Inflammatory macrophage treated with lipopolysaccharide for 4 hours (primary cell): Measurements from ENCODE around the gene ART1.
A peak's percentile ranks its signal among the peaks of the same experiment; 100 is the strongest.
"Not testable (repeated sequence)": the region's sequence is repeated elsewhere in the genome, so short reads cannot be mapped to it uniquely, and the experiment has no call there.

Source experiments
- DNase-seq: peaks from one replicate; pipeline ENCODE4 v3.0.0-alpha.2; 2020

Gene ART1

DNA sequence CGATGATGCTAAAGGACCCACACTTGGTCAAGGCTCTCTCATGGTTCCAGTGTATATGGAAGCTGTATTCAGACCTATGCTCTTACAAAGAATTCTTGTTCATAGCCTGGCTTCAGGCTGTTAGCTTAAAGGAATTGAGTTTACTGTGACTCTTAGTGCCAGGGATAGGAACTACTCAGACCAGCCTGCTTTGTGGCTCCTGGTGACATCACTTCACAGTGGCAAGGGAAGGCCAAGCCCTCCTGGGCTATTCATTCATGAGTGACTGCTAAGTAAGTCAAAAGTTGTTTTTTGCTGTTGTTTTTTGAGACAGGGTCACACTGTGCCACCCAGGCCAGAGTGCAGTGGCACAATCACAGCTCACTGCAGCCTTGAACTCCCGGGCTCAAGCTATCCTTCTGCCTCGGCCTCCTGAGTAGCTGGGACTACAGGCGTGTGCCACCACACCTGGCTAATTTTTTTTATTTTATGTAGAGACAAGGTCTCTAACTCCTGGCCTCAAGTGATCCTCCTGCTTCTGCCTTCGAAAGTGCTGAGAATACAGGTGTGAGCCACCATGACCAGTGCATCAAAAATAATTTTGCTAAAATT lies 12.8 kb upstream of the ART1 start:
- DNase-seq: no peak

DNA sequence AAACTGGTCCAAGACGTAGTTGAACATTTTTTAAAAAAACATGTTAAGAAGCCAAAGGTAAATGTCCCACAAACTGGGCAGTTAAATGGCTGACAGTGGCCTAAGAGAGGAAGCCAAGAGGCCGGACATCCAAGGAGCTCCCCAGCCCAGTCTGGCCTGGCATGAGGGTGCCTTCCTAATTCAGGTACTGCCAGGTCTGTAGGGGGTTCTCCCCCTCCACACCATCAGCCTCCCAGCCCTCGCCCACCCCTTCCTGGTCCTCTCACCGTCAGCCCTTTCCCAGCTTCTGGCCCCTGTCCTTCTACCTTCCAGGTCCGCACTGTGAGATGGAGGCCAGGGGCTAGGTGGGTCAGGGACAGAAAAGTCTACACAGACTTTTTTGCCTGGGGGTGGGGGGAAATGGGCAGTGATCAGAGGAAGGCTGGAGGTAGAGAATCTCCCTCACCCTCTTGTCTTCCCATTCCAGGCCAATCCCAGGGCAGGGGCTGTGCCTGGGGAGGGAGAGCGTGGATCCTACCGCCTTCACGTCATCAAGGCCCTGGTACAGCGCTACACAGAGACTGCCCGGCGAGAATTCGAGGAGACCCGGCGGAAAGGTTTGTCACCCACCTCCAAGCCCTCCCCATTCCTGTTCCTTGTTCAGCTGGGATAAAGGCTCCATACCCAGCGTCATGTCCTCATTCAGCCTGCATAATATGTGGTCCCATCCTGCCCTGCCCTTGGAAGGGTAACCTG lies 9.1 kb upstream of the ART1 start:
- DNase-seq: no peak

DNA sequence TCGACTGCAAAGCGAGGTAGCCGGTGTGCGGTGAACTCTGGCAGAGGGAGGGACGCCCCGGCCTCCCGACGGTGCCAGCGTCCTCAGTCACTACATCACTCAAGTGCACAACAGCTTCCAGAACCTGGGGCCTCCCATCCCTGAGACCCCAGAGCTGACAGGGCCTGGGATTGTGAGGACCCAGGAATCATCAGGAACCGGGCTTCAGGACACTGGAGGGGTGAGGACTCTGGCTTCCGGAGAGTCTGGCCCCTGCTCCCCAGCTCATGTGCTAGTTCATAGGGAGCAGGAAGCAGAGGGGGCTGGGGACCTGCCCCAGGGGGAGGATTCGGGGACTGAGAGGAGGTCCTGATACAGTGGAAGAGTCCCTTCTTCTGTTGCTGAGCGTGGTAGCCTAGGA lies 7.7 kb upstream of the ART1 start:
- no peak for DNase-seq

DNA sequence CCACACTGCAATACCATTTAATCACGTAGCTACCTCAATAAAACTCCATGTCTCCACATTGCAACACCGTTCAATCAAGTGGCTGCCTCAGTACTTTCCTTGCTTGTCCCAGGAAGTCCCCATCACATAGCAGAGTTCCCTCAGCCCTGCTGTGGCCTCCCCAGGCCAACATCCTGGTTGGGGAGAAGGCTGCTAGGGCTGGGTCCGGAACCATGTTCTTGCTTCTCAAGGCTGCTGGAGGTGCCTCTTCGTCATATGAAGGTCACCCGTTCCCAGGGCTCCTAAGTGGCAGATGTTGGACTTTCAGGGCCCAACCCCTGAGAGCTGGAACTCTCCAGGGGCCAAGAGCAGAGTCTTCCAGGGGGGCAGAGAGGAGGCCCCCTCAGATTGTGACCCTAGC lies 6.4 kb upstream of the ART1 start:
- DNase-seq: no peak

DNA sequence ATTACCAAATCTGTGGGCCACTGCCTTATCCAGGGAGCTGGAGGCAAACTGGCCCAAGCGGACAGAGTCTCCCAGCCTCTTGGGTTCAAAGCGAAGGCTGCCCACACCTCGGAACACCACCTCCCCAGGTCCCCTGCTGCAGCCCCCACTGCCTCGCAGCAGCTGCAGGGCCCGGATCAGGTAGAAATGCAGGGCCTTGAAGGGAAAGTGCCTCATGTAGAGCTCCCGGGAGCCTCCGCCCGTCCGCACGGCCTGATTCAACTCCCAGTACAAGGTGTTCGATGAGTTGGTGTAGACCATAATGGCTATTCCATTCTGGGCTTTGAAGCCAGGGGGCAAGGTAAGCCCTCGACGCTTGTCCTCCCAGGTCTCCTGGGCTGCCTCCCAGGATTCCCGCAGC lies 5.1 kb upstream of the ART1 start:
- DNase-seq: no peak

DNA sequence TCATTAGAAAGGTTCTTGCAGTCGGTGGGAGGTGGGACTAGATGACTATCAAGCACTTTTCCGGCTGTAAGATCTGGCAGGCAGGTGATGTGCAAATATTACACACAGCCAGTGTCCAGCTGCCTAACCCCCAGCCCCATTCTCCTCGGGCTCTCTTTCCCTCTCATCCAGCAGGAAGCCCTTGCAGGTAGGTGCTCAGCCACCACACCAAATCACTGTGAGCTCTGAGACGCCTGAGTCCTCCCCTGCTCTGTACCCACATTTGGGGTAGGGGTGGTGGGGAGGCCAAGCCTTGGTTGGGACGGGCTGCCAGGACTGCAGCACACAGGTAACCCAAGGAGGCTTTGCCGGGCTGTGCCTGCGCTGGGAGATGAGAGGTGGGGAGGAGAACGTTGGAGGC lies 3.7 kb upstream of the ART1 start:
- no peak for DNase-seq

DNA sequence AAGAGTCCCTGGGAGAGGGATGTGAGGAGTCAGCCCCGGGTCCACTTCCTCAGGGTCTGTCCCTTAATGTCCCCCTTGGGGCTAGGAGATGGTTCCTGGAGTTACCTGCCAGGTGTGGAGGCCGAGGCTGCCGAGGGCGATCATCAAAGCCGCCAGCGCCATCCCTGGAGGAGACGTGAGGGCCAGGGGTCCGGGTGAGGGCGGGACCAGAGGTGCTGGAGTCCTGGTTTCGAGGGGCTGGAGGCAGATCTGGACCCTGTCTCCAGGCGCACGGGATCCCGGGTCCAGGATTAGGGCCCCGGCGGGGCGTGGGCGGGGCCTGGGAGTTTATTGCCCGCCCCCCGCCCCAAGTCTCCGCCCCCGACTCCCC lies 3.2 kb upstream of the ART1 start, which contains the start of gene ART5:
ART5 (minus strand) TSS at position 292 of the 370 bp plus-strand sequence; CDS start at position 162, 130 bp downstream.
- DNase-seq: no peak

DNA sequence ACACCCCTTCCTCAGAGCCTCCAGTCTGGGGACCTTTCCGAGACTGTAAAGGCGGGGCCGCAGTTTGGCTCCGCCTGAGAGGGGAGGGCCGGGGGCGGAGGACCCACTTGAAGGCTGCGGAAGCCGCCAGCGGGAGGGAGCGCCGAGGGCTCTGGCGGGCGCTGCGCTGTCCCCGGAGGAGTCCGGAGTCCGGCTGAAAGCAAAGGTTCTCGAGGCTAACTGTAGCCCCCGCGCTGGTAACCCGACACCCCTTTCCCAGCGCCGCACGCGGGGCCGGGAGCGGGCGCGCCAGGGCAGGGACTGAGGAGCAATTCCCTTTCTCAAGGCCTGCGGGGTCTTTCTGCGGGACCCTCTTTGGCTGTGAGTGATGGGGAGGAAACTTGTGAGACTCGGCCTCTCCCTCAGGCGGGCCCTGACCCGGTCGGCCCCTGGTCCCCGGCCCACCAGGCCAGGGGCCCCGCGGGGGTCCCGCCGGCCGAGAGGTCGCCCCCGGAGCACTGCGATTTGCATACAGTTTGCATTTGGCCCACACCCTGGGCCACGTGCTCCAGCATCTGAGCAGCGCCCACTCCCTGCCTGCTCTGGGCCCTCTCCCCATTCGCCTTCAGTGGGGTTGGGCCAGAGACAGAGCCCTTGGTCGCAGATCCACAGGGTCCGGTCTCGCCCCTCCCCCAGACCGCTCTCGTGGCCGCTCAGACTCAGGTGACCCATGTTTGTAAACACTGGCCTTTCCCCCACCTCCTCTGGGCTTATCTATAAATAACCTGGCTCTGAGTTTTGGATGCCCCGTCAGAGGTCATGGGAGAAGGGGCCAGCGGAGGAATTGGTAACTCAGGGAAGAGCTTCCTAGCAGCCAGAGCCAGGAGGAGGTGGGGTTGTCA lies 2.6 kb upstream of the ART1 start:
- DNase-seq: peak; percentile 55

DNA sequence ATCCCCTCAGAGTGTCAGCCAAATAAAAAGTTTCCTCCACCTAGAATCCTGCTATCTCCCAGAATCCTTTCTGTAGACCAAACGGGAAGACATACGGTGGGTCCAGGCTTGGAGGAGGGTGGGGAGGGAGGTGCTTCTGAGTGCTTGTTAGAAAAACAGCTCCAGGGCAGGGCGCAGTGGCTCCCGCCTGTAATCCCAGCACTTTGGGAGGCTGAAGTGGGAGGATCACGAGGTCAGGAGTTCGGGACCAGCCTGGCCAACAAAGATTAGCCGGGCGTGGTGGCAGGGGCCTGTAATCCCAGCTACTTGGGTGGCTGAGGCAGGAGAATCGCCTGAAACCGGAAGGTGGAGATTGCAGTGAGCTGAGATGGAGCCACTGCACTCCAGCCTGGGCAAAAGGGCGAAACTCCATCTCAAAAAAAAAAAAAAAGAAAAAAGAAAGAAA lies 1.8 kb upstream of the ART1 start:
- not testable (repeated sequence) for DNase-seq

DNA sequence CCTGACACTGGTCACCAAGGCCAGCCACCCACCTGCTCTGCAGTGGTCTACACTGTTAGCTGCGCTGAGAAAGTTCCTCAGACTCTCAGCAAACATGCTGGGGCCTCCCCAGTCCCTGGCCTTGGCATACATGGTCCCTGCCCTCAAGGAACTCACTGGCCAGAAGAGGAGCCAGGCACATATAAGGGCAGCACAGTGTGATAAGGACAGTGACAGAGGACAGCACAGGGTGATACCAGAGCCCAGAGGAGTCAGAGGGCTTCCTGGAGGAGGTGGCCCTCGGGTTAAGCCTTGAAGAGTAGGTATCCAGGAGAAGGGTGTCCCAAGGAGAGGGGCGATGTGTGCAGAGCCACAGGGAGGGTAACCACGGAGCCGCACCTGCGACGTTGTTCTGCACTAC lies 624 bp downstream of the ART1 start:
- no peak for DNase-seq

DNA sequence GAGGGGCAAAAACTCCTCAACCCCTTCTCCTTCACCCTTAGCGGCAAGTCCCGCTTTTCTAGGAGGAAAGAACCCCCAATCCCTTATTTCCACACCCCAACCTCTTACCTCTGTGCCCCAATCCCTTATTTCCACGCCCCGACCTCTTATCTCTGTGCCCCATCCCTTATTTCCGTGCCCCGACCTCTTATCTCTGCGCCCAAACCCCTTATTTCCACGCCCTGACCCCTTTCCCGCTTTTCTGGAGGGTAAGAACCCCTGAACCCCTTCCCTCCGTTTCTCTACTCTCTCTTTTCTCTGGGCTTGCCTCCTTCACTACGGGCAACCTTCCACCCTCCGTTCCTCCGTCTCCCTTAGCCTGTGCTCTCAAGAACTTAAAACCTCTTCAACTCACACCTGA lies 3.9 kb downstream of the ART1 start:
- DNase-seq: not testable (repeated sequence)

DNA sequence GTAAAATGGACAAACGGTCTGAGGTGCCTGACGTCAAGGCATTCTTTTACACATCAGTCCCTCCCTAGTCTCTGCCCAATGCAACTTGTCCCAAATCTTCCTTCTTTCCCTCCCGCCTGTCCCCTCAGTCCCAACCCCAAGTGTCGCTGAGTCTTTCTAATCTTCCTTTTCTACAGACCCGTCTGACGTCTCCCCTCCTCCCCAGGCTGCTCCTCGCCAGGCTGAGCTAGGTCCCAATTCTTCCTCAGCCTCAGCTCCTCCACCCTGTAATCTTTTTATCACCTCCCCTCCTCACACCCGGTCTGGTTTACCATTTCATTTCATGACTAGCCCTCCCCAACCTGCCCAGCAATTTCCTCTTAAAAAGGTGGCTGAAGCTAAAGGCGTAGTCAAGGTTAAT lies 4.4 kb downstream of the ART1 start:
- not testable (repeated sequence) for DNase-seq

DNA sequence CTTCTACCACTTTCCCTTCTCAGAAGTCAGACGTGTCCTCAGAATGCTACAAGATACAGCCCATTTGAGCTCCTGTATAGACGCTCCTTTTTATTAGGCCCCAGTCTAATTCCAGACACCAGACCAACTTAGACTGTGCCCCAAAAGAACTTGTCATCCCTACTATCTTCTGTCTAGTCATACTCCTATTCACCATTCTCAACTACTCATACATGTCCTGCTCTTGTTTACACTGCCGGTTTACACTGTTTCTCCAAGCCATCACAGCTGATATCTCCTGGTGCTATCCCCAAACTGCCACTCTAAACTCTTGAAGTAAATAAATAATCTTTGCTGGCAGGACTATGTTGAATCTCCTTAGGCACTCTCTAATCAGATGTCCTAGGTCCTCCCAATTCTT lies 7.6 kb downstream of the ART1 start:
- DNase-seq: not testable (repeated sequence)

DNA sequence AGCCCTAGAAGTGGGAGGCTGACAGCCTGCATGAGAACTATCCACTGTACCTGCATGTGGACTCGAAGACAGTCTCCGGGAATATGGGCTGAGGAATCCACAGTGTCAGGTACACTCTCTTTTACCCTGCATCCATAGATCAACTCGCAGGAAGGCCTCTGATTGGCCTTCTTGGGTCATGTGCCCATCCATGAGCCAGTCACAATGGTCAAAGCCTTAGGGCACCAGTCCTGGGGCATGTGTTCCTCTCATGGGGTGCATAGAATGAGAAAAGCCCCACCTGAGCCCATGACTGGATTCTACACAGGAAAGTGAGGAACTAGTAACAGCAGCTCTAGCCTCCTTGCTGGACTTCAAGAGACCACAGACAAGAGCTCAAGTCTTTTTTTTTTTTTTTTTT lies 10.6 kb downstream of the ART1 start:
- no peak for DNase-seq

DNA sequence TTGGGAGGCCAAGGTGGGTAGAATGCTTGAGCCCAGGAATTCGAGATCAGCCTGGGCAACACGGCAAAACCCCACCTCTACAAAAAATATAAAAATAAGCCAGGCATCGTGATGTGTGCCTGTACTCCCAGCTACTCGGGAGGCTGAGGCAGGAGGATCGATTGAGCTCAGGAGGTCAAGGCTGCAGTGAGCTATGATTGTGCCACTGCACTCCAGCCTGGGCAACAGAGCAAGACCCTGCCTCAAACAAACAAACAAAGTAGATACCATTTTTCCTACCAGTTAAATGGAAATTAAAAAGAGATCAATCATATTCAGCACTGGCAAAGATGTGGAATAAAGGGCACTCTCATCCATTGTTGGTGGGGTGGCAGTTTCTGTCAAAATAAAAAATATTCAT lies 12.4 kb downstream of the ART1 start:
- DNase-seq: not testable (repeated sequence)

DNA sequence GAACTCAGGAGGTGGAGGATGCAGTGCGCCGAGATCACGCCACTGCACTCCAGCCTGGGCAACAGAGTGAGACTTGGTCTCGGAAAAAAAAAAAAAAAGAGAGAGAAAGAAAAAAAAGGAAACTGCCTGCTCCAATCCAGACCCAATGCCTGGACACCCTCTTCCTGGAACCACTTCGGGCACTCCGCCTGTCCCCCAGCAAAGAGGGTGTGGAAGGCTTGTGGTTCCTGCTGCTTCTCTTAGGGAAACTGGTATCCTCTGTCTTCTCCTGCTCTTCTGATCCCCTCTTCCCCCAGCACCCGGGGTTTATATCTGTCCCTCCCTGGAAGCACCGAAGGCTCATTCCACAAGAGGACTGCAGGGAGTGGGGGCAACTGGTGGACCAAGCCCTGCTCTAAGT lies 13.3 kb downstream of the ART1 start:
- no peak for DNase-seq

DNA sequence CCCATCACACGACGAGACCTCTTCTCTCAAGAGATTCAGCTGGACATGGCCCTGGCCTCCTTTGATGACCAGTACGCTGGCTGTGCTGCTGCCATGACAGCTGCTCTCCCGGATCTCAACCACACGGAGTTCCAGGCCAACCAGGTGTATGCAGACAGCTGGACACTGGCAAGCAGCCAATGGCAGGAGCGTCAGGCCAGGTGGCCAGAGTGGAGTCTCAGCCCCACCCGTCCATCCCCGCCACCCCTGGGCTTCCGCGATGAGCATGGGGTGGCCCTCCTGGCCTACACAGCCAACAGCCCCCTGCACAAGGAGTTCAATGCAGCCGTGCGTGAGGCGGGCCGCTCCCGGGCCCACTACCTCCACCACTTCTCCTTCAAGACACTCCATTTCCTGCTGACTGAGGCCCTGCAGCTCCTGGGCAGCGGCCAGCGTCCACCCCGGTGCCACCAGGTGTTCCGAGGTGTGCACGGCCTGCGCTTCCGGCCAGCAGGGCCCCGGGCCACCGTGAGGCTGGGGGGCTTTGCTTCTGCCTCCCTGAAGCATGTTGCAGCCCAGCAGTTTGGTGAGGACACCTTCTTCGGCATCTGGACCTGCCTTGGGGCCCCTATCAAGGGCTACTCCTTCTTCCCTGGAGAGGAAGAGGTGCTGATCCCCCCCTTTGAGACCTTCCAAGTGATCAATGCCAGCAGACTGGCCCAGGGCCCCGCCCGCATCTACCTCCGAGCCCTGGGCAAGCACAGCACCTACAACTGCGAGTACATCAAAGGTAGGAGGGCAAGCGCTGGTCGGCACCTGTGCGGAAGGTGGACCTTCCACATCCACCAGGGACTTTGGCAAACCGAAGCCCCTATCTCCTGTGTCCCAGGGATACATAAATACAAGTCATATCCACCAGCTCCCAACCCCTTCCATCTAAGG lies 14.9 kb downstream of the ART1 start:
- DNase-seq: no peak

DNA sequence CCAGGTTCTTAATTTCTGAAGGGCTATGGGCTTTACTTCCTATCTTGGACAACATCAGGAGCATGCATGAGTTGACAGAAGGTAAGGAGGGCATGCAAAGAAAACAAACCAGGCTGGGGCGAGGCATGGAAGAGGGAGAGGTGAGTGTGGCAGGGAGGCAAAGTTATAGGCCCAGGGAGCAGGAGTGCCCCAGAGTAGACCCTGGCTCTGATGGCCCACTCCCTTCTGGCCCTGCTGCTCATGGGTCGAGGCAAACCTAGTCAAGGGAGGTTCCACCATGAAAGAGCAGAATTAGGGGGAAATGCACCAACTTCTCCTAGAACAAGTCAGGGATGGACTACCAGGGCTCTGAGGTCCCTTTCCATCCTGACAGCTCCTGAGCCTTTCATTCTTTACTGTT lies 16.0 kb downstream of the ART1 start:
- no peak for DNase-seq

DNA sequence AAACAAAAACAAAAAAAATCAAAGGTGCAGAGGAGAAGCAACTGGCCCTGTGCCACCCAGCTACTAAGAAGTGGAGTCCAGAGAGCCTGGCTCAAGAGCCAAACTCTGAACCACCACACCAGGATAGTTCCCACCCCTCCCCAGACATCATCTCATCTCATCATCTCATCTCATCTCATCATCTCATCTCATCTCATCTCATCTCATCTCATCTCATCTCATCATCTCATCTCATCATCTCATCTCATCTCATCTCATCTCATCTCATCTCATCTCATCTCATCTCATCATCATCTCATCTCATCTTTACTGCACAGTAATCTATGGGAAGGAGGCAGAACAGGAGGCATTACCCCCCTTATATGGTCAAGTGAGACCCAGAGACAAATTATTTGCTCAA lies 17.9 kb downstream of the ART1 start:
- no peak for DNase-seq

DNA sequence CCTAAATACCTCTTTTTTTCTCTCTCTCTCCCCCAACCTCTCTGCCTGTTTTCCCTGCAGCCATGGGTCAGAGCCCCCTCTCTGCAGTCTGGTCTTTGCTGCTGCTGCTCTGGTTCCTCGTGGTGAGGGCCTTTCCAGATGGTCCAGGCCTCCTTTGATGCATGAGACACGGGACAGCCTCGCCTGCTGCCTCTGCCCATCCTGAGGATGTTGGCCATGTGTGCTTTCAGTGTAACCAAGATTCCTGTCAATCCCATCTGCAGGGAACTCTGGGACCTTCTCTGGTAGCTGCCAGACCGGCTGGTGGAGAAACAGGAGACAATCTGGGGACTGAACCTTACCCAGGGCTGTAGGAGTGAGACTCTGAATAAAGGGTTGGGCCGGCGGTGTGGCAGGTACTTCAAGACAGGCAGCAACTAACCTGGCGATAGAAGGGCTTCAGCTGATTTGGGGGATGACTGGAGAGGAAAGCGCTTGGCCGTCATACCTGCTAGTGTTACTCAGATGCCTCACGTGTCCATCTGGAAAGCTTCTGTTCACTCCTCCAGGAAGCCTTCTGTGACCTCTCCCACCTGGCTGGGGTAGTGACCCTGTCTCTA lies 19.2 kb downstream of the ART1 start:
- no peak for DNase-seq

DNA sequence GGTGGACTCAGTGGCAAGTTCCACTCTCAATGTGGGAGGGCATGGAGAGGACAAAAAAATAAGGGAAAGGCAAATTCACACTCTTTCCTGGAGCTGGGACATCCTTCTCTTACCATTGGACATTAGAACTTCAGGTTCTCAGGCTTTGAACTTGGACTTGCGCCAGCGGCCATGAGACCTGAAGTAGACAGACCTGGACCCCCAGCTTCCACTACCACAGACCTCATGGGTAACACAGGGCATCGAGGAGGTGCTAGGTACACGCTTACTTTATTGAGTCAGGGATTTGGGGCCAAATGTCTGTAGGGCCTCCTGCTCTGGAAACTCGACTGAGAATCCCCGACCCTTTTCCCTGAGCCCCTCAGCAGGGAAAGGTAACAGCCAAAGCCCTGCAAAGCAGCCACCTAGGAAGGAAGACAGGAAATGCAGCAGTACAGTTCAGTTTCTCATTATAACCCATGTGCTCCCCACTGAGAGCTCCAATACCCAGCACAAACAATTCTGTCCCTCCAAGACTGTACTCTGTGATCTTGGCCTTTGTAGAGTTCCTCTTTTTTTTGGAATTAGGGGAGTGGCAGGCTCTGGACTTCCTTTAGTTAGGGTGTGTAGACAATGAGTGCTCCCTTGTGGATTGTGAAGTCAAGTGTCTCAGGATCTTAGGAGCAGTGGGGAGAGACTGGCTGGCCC lies 20.6 kb downstream of the ART1 start:
- peak; percentile 24 for DNase-seq
